HT-29 (cell line): ENCODE measurements around the gene CAPZB. TPM values are rescaled to one million over a fixed set of nuclear protein-coding genes. Genes with fewer than 3 reads are reported as not detected.
"Not testable (repeated sequence)": the region's sequence is repeated elsewhere in the genome, so short reads cannot be mapped to it uniquely, and the experiment has no call there.

Experiments used
- DNase-seq: peaks from one replicate; pipeline ENCODE4 v3.0.0-alpha.2; 2015; ENCODE audit warnings: low spot score
- small RNA-seq: library from RNA; depleted of rRNA; stranded (forward); fragments of <200 nt; gene quantifications from one replicate; pipeline ENCODE3, GENCODE V24; 2014
- total RNA-seq: library from RNA; depleted of rRNA; stranded (reverse); fragments of >200 nt; shearing (Covaris generic); gene quantifications from 2 replicates; pipeline ENCODE4 v1.2.3, GENCODE V29; 2014; rRNA removed

Gene CAPZB
- total RNA-seq, 1 experiment from 2014 or later, result 87.3 TPM

DNA sequence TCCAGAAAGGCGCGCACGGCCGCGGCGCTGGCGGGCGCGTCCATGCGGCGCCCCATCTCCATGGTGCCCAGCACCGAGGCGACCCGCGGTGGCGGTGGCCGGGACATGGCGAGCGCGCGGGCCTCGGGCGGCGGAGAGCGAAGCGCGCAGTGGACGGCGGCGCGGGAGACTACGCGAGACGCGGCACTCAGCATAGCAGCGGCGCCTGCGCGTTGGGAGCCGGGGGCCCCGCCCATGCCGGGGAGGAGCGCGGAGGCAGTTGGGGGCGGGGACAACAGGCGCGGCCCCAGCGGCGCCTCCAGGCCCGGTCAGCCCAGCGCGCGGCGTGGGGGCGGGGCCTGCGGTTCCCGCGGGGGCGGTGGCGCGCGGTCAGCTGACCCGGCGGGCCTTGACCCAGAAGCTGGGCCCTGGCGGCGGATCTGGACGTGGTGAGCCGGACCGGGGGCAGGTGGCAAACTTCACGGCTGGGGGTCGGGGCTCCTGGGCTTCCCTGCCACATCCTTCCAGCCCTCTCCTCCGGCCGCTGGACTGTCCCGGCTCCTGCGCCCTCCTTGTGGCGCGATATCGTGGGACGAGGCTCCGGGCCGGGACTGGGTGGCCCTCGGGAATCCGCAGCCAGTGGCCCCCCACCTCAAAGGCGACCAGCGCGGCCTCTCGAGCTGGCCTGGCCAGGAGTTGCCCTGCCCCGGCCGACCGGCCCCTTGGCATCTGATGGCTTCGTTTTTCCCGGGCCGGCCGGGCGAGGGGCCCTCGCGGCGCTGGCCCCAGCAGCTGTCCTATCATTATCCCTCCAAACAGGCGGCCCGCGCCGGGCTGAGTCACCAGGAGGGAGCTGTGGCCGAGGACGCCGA, 173.2 kb downstream of the CAPZB start, which contains the start of the genes AKR7A2 and SLC66A1:
Gene AKR7A2, minus strand, starts transcription at position 214 of the 851 bp plus-strand sequence. Its CDS starts 20 bp downstream, at position 194.
Gene SLC66A1, plus strand, starts transcription at position 396 of the 851 bp plus-strand sequence. CDS start 5,352 bp downstream, outside the sequence.
- DNase-seq, result peak; percentile 95

DNA sequence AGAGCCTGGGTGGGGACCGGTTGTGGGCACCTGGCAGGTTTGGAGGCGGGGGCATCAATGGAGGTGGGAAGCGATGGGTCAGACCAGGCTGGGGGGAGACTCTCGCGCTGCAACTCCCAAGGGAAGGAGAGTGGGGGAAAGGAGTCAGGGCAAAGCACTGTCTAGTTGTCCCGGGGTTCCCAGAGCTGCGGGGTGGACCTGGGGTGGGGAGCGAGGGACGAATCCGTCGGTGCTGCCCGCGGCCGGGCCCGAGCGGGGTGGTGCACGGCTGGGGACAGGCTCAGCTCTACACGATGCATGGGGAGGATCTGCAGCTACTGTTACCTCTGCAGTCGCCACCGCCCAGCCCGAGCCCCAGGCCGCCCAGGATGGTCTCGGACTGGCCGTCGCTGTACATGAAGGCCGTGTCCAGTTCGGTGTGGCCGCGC, 173.8 kb downstream of the CAPZB start:
- peak; percentile 50 for DNase-seq

DNA sequence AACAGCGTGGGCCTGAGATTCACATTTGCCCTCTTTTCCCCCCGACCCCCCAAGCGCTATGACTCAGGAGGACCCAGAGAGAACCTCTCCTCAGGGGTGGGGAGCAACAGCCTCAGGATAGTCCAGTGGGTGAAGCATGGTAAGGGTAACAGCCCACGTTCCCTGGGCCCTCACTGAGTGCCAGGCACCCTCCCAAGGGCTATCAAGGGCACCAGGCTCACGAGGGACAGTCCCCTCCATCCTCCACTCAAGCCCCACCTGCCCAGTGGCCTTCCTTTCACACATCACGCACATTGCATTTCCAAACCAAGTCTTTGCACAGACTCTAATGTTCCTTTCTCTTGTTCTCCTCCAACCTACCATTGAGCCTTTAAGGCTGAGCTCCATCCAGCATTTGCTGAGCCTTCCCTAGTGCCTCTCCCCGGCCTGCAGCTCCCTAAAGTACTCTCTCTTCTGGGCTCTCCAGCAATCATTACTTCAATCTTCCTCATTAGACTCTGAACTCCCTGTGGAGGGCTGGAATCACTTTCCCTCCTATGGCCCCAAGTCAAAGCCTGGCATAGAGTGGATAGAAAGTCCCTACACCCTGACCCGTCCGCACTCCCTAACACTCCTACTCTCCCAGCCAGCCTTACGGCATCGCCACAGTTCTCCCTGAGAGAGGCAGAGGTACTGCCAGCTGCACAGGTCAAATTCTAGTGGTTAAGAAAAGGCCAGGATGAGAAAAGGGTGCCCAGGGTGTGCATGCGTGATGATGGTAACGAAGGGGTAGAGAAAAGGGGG, 174.4 kb downstream of the CAPZB start:
- DNase-seq, result peak; percentile 50

DNA sequence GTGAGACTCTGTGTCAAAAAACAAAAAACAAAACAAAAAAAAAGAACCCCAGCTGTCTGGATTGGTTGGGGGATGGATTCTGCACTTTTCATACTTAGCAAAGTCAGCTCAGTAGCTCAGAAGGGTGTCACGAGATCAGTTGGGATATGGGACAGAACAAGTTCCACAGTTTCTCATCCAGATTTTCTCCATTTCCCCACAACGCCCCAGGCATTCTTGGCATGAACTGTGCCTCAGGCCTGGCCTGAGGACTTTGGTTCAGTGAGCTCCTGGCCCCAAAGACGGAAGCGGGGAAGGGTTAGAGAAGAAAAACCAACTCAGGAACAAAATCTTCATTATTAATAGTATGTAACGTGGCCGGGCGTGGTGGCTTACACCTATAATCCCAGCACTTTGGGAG, 175.3 kb downstream of the CAPZB start:
- no peak for DNase-seq

DNA sequence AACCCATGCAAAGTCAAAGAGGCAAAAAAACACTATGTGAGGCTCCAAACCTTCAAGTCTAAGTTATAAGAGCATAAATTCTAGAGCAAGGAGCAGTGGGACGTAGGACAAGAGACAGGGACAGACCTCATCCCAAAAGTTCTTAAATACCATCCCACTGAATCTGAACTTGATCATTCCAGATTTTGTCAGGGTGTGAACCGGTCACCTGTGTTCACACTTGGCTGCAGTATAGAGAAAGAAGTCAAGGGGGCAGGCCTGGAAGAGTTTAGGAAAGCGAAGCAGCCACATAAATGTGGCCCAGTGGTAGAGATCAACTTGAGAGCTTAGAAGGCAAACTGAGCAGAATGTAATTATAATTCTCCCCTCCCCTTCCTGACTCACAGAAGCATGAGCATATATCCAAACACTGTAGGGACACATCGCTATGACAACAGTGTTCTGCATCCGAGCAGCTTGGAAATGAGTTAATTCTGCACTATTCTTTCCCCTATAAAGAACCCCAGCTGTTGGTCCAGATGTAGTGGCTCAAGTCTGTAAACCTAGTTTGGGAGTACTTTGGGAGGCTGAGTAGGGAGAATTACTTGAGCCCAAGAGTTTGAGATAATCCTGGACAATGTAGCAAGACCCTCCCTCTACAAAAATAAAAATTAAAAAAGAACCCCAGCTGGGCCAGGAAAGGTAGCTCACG, 176.1 kb downstream of the CAPZB start:
- DNase-seq, result no peak

DNA sequence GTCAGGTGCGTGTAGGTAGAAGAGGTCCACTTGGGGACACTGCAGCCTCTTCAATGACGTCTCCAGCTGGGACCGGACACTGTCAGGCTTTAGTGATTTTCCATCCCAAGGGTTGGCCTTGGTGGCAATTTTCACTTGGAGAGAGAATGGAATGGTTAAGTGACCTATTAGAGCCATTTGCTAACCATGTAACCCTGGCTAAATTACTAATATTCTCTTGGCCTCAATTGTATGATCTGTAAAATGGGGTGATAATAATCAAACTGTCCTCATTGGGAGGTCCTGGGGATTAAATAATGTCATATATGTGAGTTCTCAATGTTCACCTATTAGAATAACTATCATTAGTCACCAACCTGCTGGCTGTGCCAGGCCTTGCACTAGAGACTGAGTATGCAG, 176.8 kb downstream of the CAPZB start:
- DNase-seq, result no peak

DNA sequence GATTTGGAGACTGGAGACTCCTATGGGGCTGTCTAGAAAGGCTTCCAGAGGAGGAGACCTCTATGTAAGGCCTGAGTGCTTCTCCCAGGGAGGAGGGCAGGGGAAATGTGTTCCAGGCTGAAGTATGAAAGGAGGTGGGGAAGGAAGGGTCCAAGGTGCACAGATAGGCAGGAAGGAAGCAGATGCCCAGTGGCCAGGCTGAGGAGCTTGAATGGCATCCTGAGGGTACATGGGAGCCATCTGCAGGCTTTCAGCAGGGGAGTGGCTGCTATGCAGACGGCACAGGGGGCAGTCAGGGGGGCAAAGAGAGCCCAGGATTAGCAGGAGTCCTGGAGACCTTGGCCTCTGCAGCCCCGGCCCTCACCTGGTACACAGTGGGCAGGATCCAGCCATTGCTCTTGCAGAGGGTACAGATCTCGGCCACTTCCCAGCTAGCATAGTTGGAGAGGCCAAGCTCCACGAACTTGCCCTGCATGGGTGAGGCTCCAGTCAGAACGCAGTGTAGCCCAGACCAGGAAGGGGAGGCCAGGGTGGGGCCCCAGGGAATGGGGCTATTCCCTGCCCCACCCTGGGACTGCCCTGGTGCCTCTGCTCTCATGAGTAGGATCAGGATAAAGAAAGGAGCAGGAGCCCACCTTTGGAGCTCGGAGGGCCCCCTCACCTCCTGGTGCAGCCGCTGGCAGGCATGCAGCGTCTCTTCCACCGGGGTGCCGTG, 177.4 kb downstream of the CAPZB start:
- no peak for DNase-seq

DNA sequence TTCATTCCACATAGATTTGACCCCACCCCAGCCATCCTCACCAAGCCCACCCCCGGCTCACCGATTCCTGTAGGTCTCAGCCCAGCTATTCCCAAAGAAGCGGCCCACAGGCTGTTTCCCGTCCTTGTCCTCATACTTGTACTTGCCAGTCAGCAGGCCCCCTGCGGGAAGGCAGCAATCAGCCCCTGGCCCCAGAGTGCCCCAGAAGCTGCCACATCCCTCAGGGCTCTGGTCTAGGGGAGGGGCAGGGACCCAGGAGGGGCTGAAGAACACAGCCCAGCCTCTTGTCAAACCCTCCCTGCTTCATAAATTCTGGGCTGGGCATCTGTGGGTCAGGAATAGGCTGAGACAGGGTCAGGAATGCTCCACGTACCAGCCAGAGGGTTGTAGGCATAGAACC, 178.4 kb downstream of the CAPZB start:
- no peak for DNase-seq

DNA sequence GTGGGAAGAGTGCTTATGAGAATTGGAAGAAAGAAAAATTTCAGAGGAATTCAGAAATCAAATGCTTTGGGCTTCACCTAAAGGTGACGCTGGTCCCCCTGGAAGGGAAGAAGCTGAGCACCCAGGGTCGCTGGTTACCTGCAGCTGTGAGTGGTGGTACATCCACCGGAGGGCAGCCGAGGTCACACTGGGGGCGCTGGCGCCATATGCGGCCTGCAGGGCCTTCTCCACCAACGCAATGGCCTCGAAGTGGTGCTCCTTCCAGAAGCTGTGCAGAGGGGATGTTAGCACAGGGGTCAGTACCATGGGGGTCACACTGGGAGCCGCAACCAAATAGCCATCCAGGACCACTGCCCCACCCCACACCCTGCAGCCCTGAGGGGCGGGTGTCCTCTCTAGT, 179.5 kb downstream of the CAPZB start:
- DNase-seq, result no peak

DNA sequence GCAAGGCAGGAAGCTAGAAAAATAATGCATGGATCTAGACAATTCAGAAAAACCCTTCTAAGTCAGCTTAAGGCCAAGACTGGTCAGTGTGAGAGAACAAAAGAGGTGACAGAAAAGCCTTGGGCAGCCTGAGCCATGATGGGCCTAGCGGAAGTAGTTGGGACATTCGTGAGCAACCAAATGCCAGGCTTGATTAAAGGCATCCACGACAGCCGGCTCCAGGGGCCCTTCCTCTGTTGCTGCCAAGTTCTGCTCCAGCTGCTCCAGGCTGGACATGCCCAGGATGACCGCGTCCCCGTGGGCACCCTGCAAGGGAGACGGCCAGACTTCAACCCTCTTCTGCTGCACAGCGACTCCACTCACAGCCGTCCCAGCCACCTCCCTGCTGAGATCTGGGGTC, 181.3 kb downstream of the CAPZB start:
- not testable (repeated sequence) for DNase-seq

DNA sequence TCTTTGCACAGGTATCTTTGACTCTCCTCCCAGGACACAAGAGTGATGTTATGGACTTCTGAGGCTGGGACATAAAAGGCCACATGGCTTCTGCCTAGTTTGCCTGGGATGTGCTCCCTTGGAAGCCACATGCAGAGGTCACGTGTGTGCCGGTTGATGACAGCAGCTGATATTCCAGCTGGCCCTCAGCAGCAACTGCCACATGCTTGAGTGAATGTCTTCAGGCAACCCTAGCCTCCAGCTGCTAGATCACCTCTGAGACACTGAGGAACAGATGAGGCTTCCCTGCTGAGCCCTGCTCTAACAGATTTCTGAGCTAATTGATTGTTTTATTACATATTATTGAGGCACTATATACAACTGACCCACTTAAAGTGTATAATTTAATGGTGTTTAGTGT, 185.1 kb downstream of the CAPZB start:
- DNase-seq, result no peak

DNA sequence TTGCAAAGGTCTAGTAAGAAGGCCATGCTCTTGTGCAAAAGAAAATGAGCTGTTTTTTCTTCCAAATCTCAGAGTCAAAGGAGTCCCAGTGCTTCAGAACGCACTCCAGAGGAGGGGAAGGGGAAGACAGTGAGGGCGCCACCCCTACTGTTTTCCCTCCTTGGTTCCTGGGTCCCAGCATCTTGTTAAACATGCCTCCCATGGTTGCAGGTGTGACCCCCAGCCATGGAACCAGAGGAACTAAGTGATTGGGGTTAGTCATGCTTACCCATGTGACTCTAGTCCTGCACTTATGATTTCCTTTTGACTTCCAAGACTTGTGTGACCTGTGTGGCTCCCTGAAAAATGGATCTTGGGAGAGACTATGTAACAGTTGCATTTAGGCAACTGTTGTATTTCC, 190.7 kb downstream of the CAPZB start:
- no peak for DNase-seq

DNA sequence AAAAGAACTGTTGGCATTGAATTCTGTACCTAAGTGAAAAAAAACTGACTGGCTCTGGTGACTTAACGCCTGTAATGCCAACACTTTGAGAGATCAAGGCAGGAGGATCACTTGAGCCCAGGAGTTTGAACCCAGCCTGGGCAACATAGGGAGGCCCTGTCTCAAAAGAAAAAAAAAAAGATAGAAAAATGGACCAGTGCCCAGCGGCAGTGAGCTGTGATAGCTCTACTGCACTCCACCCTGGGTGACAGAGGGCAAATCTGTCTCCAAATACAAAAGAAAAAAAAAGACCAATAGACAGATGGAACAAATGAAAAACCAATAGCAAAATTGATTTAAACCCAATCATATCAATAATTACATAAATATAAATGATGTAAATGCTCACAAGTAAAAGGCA, 196.1 kb downstream of the CAPZB start:
- DNase-seq, result no peak

Small RNA genes lying within 50 kb of the gene (small RNA-seq; reads per million reads assigned to genes)
- not detected for gene RN7SL277P
- not detected for gene RNU4-28P
- gene RNU6-1099P, result not detected

Other genes with a start within 250 kb of the CAPZB start
- 43.8 and 48.6 TPM in 2 replicates for gene EMC1, start 234.0 kb downstream of the CAPZB start, total RNA-seq
- 94.9 and 96.1 TPM in 2 replicates for gene MRTO4, start 233.7 kb downstream of the CAPZB start, total RNA-seq
- 136 and 142 TPM in 2 replicates for gene AKR7A3, start 196.8 kb downstream of the CAPZB start, total RNA-seq
- gene AKR7A2, start 173.4 kb downstream of the CAPZB start, total RNA-seq, result 202 and 211 TPM in 2 replicates
- gene SLC66A1, start 173.2 kb downstream of the CAPZB start, total RNA-seq, result 27.2 and 27.9 TPM in 2 replicates
- gene NBL1, start 158.8 kb upstream of the CAPZB start, total RNA-seq, result 62.3 and 80.6 TPM in 2 replicates
- gene HTR6, start 179.3 kb upstream of the CAPZB start, total RNA-seq, result 0.42 TPM in 1 of 2 replicates, not detected in the other